Body of pancreas (tissue), 4 donors: ENCODE measurements around the gene CMSS1. TPM values are rescaled to one million over a fixed set of nuclear protein-coding genes. Genes with fewer than 3 reads are reported as not detected.
A peak's percentile ranks its signal among the peaks of the same experiment; 100 is the strongest.

Experiments
- ATAC-seq: fragments of 150-250 bp; one replicate; pipeline ENCODE4 v1.9.1; 2016
- DNase-seq, 4 donors: peaks; one replicate each; pipeline ENCODE4 v3.0.0-alpha.2; 2019
- H3K27ac ChIP-seq, 4 donors: fragments of 200-600 bp; sonication (generic); 1 replicate in 3 of 4; 2 replicates in 1 of 4; pipeline versions ENCODE4 v1.5.1 to v1.6.1; 2016 to 2019; ENCODE audit warnings: mild to moderate bottlenecking in 1 of 4, mixed read lengths in 1 of 4, moderate library complexity in 1 of 4
- H3K27me3 ChIP-seq, 2 donors: fragments of 200-600 bp; sonication (generic); one replicate each; pipeline ENCODE4 v1.6.0; 2016; ENCODE audit warnings: mild to moderate bottlenecking in 1 of 2
- H3K36me3 ChIP-seq, 2 donors: fragments of 200-600 bp; sonication (generic); replicated peaks in 1 of 2; 2 replicates each; pipeline ENCODE4 v1.5.1; 2016; ENCODE audit warnings: low read depth in 2 of 2; ENCODE audit not compliant: insufficient read depth in 1 of 2
- H3K4me1 ChIP-seq: fragments of 200-600 bp; sonication (generic); one replicate; pipeline ENCODE4 v1.6.0; 2016
- H3K4me3 ChIP-seq, 2 donors: fragments of 200-600 bp; sonication (generic); 1 replicate in 1 of 2; 2 replicates in 1 of 2; pipeline ENCODE4 v1.5.1; 2016 to 2019
- H3K9me3 ChIP-seq, 3 donors: fragments of 200-600 bp; sonication (generic); 1 replicate in 2 of 3; 2 replicates in 1 of 3; pipeline ENCODE4 v1.5.1; 2016
- POLR2A ChIP-seq, 3 donors: fragments of 450-650 bp; IDR thresholded peaks; one replicate each; pipeline ENCODE4 v1.6.1; 2016; ENCODE audit warnings: antibody characterized with exemption in 3 of 3, mild to moderate bottlenecking in 2 of 3
- WGBS, 2 donors: methylation state at CpG; one replicate each; pipeline ENCODE4 v1.1.5; 2017; 5-methylcytosine and 5-hydroxymethylcytosine counted together
- intact Hi-C: fragments of 100-400 bp; cut with DNase I; formaldehyde crosslinking; loops from one replicate; pipeline ENCODE4 v1.15.1; 2023
- total RNA-seq, 2 donors: library from RNA; depleted of rRNA; stranded (reverse); fragments of >200 nt; gene quantifications; one replicate each; pipeline ENCODE4 v1.1.0, GENCODE V29; 2016
- TF ChIP-seq, protein P1 (sequence below), 7 experiments: fragments of 450-650 bp in 4 of 7; fragments of 200-600 bp in 3 of 7; sonication (generic) in 3 of 7; IDR thresholded peaks; one replicate each; pipeline ENCODE4 v1.5.1; 2016 to 2019; ENCODE audit warnings: antibody characterized with exemption in 7 of 7

CMSS1 gene
- total RNA-seq, 2 donors from 2014 or later: 3.9 to 21.4 TPM

DNA sequence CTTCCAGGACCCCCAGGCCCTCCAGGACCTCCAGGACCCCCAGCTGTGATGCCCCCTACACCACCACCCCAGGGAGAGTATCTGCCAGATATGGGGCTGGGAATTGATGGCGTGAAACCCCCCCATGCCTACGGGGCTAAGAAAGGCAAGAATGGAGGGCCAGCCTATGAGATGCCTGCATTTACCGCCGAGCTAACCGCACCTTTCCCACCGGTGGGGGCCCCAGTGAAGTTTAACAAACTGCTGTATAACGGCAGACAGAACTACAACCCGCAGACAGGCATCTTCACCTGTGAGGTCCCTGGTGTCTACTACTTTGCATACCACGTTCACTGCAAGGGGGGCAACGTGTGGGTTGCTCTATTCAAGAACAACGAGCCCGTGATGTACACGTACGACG lies 22.1 kb upstream of the CMSS1 start:
- Histone ChIP-seq H3K36me3 (no peaks in the 10 kb centered on the region), H3K27ac (no peak overlapping the region), H3K4me3 (no peak overlapping the region), H3K9me3 (no peaks in the 10 kb centered on the region), H3K27me3 (no peaks in the 10 kb centered on the region), H3K4me1 (no peaks in the 10 kb centered on the region)
- DNase-seq (no peak), ATAC-seq (no peak)
- intact Hi-C loops: no loop called here
- 83 to 86% methylated on average over 14 to 15 of the region's 15 CpGs for WGBS, 2 donors
- no peak for TF ChIP-seq POLR2A (IDR thresholded peaks at IDR 0.05)
- TF ChIP-seq, protein P1, sequence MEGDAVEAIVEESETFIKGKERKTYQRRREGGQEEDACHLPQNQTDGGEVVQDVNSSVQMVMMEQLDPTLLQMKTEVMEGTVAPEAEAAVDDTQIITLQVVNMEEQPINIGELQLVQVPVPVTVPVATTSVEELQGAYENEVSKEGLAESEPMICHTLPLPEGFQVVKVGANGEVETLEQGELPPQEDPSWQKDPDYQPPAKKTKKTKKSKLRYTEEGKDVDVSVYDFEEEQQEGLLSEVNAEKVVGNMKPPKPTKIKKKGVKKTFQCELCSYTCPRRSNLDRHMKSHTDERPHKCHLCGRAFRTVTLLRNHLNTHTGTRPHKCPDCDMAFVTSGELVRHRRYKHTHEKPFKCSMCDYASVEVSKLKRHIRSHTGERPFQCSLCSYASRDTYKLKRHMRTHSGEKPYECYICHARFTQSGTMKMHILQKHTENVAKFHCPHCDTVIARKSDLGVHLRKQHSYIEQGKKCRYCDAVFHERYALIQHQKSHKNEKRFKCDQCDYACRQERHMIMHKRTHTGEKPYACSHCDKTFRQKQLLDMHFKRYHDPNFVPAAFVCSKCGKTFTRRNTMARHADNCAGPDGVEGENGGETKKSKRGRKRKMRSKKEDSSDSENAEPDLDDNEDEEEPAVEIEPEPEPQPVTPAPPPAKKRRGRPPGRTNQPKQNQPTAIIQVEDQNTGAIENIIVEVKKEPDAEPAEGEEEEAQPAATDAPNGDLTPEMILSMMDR (IDR thresholded peaks at IDR 0.05): no peak

DNA sequence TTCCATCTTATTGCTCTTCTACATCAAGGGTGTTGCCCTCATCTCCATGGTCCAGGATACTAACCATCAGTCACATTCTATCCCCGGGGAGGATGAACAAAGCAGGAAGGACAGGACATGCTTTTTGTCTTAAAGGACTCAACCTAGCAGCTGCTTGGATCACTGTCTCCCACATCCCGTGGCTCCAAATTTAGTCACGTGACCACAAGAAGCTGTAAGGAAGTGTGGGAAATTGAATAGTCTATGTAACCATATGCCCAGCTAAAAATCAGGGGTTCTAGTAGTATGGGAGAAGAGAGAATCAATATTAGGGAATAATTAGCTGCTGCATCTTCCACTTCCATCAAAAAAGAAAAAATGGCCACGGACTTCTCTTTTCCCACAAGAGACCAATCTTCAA lies 18.2 kb upstream of the CMSS1 start:
- Histone ChIP-seq H3K4me1 (no peaks in the 10 kb centered on the region), H3K36me3 (no peaks in the 10 kb centered on the region), H3K27me3 (no peaks in the 10 kb centered on the region), H3K4me3 (no peak overlapping the region), H3K9me3 (no peaks in the 10 kb centered on the region), H3K27ac (no peak overlapping the region)
- ATAC-seq (no peak), DNase-seq (no peak)
- WGBS, 2 donors: 77% methylated on average over 4 of the region's 4 CpGs
- intact Hi-C loops: no loop called here
- TF ChIP-seq, protein P1 (IDR thresholded peaks at IDR 0.05): no peak
- no peak for TF ChIP-seq POLR2A (IDR thresholded peaks at IDR 0.05)

DNA sequence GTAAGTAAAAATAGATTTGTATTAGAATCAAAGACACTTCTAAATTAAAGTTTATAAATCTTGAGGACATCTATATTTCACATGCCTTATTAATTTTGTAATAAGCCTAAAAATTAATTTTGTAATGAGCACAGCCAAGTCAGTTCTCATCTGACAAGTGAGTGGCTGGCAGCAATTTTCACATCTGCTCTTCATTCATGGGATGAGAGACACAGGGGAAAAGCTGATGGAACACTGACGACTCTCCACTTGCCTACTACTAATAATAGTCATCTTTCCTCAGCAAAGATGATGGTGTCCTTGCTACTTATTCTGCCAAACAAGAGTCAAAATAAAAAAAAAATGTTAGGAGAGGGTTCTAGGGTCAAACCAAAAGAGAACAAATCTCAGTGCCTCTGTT lies 14.4 kb upstream of the CMSS1 start:
- ATAC-seq (no peak), DNase-seq (no peak)
- 85 to 86% methylated on average over 1 of the region's 1 CpG for WGBS, 2 donors
- H3K4me1 ChIP-seq: no peaks in the 10 kb centered on the region
- H3K36me3 ChIP-seq: no peaks in the 10 kb centered on the region
- no peaks in the 10 kb centered on the region for H3K27me3 ChIP-seq
- intact Hi-C loops: no loop called here
- no peak overlapping the region for H3K4me3 ChIP-seq
- H3K9me3 ChIP-seq: peaks cover 0 to 6% (median 0%) of the 10 kb centered on the region in 3 donors
- no peak overlapping the region for H3K27ac ChIP-seq
- TF ChIP-seq, protein P1 (IDR thresholded peaks at IDR 0.05): no peak
- TF ChIP-seq POLR2A (IDR thresholded peaks at IDR 0.05): no peak

DNA sequence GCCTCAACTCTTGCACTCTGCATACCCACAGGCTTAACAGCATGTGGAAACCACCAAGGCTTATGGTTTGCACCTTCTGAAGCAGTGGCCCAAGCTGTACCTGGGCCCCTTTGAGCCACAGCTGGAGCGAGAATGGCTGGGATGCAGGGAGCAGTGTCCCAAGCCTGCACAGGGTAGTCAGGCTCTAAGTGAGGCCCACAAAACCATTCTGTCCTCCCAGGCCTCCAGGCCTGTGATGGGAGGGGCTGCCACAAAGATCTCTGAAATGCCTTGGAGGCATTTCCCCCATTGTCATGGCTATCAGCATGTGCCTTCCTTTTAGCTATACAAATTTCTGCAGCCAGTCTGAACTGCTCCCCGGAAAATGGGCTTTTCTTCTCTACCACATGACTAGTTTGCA lies 12.5 kb upstream of the CMSS1 start:
- Histone ChIP-seq H3K9me3 (peaks cover 0 to 6% (median 0%) of the 10 kb centered on the region in 3 donors), H3K27me3 (no peaks in the 10 kb centered on the region), H3K4me3 (no peak overlapping the region), H3K27ac (no peak overlapping the region), H3K4me1 (no peaks in the 10 kb centered on the region), H3K36me3 (no peaks in the 10 kb centered on the region)
- intact Hi-C loops: no loop called here
- no peak for TF ChIP-seq POLR2A (IDR thresholded peaks at IDR 0.05)
- TF ChIP-seq, protein P1 (IDR thresholded peaks at IDR 0.05): no peak
- 96 to 100% methylated on average over 1 to 2 of the region's 2 CpGs for WGBS, 2 donors
- ATAC-seq (no peak), DNase-seq (no peak)

DNA sequence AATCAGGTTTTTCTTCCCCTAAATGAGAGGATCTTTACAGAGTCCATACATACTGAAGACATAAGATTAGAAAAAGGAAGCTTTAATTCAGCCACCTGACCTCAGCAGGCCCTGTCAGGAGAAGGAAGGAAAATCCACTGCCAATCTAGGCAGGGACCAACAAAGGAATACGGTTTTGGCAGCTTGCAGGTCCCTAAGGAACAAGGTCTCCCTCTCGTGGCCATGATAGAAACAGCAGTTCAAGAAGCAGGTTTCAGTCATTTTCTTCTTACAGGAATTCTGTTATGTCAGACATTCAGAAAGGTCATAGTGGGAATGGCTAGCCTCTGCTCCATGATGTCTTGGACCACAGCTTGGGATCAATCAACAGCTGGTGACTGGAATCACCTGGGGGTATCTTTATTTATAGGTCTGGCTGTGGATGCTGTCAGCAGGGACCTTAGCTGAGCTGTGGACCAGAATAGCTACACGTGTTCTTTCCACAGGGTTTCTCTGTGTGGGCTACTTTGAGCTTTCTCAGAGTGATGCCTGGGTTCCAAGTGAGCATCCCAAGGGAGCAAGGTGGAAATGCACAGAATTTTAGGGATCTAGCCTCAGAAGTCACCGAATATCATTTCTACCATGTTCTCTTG lies 9.4 kb upstream of the CMSS1 start:
- peak; percentile 78 for ATAC-seq
- intact Hi-C loops: no loop called here
- H3K27ac ChIP-seq: no peak overlapping the region
- no peaks in the 10 kb centered on the region for H3K4me1 ChIP-seq
- WGBS, 2 donors: 47 to 54% methylated on average over 4 of the region's 4 CpGs
- H3K4me3 ChIP-seq: no peak overlapping the region
- no peaks in the 10 kb centered on the region for H3K36me3 ChIP-seq
- peak; percentile 59 to 72 (median 67) for DNase-seq
- no peak for TF ChIP-seq POLR2A (IDR thresholded peaks at IDR 0.05)
- TF ChIP-seq, protein P1 (IDR thresholded peaks at IDR 0.05): peak; percentile 60 to 83 (median 67)
- no peaks in the 10 kb centered on the region for H3K27me3 ChIP-seq
- peaks cover 0 to 6% (median 0%) of the 10 kb centered on the region in 3 donors for H3K9me3 ChIP-seq
